ENCODE measurements around the gene CXCL9.
"Not testable (repeated sequence)": the region's sequence is repeated elsewhere in the genome, so short reads cannot be mapped to it uniquely, and the experiment has no call there.

Gene CXCL9

GRCh38 chr4:75954811-75955210 is 52.5 kb downstream of the CXCL9 start:
- DNase-seq (ENCODE audit: low read depth): not testable (repeated sequence)

GRCh38 chr4:75953509-75953908 is 53.8 kb downstream of the CXCL9 start:
- DNase-seq (ENCODE audit: low read depth): no peak
